DOHH2 (cell line): ENCODE results near the gene CPXM2.

Source experiments
- CTCF ChIP-seq: fragments of 200-600 bp; sonication (generic); IDR thresholded peaks from one replicate; pipeline ENCODE4 v1.5.1; 2014; ENCODE audit warnings: antibody characterized with exemption, mild to moderate bottlenecking, low read depth, low read length; ENCODE audit not compliant: poor library complexity, severe bottlenecking
- EZH2phosphoT487 ChIP-seq: fragments of 200-600 bp; sonication (generic); IDR thresholded peaks from 2 replicates; pipeline ENCODE4 v1.6.1; 2017; ENCODE audit warnings: borderline replicate concordance, mild to moderate bottlenecking, antibody characterized with exemption, low read length, moderate library complexity, mixed read lengths

GRCh38 chr10:123847686-123848432 is 43.7 kb downstream of the CPXM2 start:
- TF ChIP-seq CTCF, result no peak
- no peak for TF ChIP-seq EZH2phosphoT487
